Endothelial cell of umbilical vein (primary cell): ENCODE measurements around the gene CACNB1. TPM values are rescaled to one million over a fixed set of nuclear protein-coding genes. Genes with fewer than 3 reads are reported as not detected.

Experiments used
- BruUV-seq: library from RNA; stranded (reverse); fragments of 400-500 nt; replicated peaks from 2 replicates; lab custom pipeline; 2021; lab: Mats Ljungman, UMichigan
- CTCF ChIA-PET: fragments of 300-600, 350-600 bp; sonication (Branson Sonifier 250); formaldehyde crosslinking; loops from one replicate; lab custom pipeline; 2021; ENCODE audit warnings: antibody characterized with exemption, inconsistent platforms; lab: Charles Lee
- POLR2A ChIA-PET: fragments of 300-600, 350-600 bp; sonication (Branson Sonifier 250); formaldehyde crosslinking; loops from one replicate; lab custom pipeline; 2021; ENCODE audit warnings: antibody characterized with exemption, inconsistent platforms; lab: Charles Lee
- DNase-seq: peaks from one replicate; pipeline ENCODE4 v3.0.0-alpha.2; 2011; ENCODE audit warnings: low read depth, low spot score
- FAIRE-seq: peaks from 2 replicates; lab custom pipeline; 2011; peaks lifted over from hg19 to GRCh38; lab: Jason Lieb, UNC
- H2AFZ ChIP-seq: 2 replicates; pipeline ENCODE4 v1.6.0; 2012; ENCODE audit warnings: low read depth, low read length, control low read depth, inconsistent platforms
- H3K27ac ChIP-seq: 2 replicates; pipeline ENCODE4 v1.5.1; 2011; ENCODE audit warnings: low read depth, mild to moderate bottlenecking, control low read depth, low read length, moderate library complexity; ENCODE audit not compliant: insufficient read depth
- H3K27me3 ChIP-seq, 2 experiments: 2 replicates each; pipeline versions ENCODE4 v1.6.0 to v1.6.1; 2011; ENCODE audit warnings: low read length in 2 of 2, mixed read lengths in 1 of 2; ENCODE audit not compliant: control insufficient read depth in 2 of 2, insufficient read depth in 2 of 2
- H3K36me3 ChIP-seq, 2 experiments: 2 replicates in 1 of 2; 3 replicates in 1 of 2; pipeline ENCODE4 v1.5.1; 2011; ENCODE audit warnings: low read length in 2 of 2, mild to moderate bottlenecking in 1 of 2, moderate library complexity in 1 of 2; ENCODE audit not compliant: control insufficient read depth in 2 of 2, insufficient read depth in 2 of 2; ENCODE audit errors: extremely low read depth in 1 of 2
- H3K4me1 ChIP-seq: 3 replicates; pipeline ENCODE4 v1.5.1; 2011; ENCODE audit warnings: mild to moderate bottlenecking, low read length; ENCODE audit not compliant: control insufficient read depth, insufficient read depth; ENCODE audit errors: extremely low read depth
- H3K4me2 ChIP-seq: 2 replicates; pipeline ENCODE4 v1.6.1; 2011; ENCODE audit warnings: low read length, control low read depth, mixed read lengths; ENCODE audit not compliant: insufficient read depth
- H3K4me3 ChIP-seq, 3 experiments: fragments of 200-600 bp in 1 of 3; sonication (generic), shearing (Covaris generic) in 1 of 3; replicated peaks in 1 of 3; 2 replicates each; pipeline ENCODE4 v1.5.1; 2011 to 2016; ENCODE audit warnings: control low read depth in 3 of 3, low read length in 3 of 3, mild to moderate bottlenecking in 2 of 3, inconsistent platforms in 1 of 3, low read depth in 1 of 3, moderate library complexity in 1 of 3; ENCODE audit not compliant: insufficient read depth in 1 of 3
- H3K79me2 ChIP-seq: 2 replicates; pipeline ENCODE4 v1.6.0; 2012; ENCODE audit warnings: low read length, inconsistent platforms; ENCODE audit not compliant: control insufficient read depth, insufficient read depth
- H3K9ac ChIP-seq: replicated peaks from 2 replicates; pipeline ENCODE3; 2011; ENCODE audit warnings: low read length, control low read depth; ENCODE audit not compliant: insufficient read depth; ENCODE audit errors: extremely low read depth
- H3K9me1 ChIP-seq: replicated peaks from 3 replicates; pipeline ENCODE4 v1.6.0; 2011; ENCODE audit warnings: mild to moderate bottlenecking, low read length; ENCODE audit not compliant: control insufficient read depth, insufficient read depth; ENCODE audit errors: extremely low read depth
- H3K9me3 ChIP-seq: replicated peaks from 2 replicates; pipeline ENCODE4 v1.5.1; 2012; ENCODE audit warnings: low read length, inconsistent platforms; ENCODE audit not compliant: control insufficient read depth, insufficient read depth
- H4K20me1 ChIP-seq: replicated peaks from 2 replicates; pipeline ENCODE3; 2011; ENCODE audit warnings: mild to moderate bottlenecking, low read length; ENCODE audit not compliant: control insufficient read depth, insufficient read depth; ENCODE audit errors: extremely low read depth
- EZH2 ChIP-seq: IDR thresholded peaks from 2 replicates; pipeline ENCODE4 v1.6.1; 2012; ENCODE audit warnings: borderline replicate concordance, low read depth, mild to moderate bottlenecking, moderate library complexity, low read length, inconsistent platforms; ENCODE audit not compliant: severe bottlenecking
- FOS ChIP-seq: IDR thresholded peaks from 2 replicates; pipeline ENCODE4 v1.6.1; 2011; ENCODE audit warnings: mild to moderate bottlenecking, low read length, moderate library complexity, borderline replicate concordance; ENCODE audit not compliant: insufficient read depth
- GATA2 ChIP-seq: IDR thresholded peaks from 2 replicates; pipeline ENCODE4 v1.7.0; 2011; ENCODE audit warnings: low read depth, mild to moderate bottlenecking, moderate library complexity, mixed read lengths, low read length; ENCODE audit not compliant: insufficient read length, insufficient read depth
- JUN ChIP-seq: IDR thresholded peaks from 2 replicates; pipeline ENCODE4 v1.6.1; 2011; ENCODE audit warnings: borderline replicate concordance, low read depth; ENCODE audit not compliant: insufficient read length, insufficient read depth
- MAX ChIP-seq: IDR thresholded peaks from 2 replicates; pipeline ENCODE4 v1.6.1; 2011; ENCODE audit not compliant: insufficient read depth, insufficient read length
- MYC ChIP-seq: IDR thresholded peaks from one replicate; pipeline ENCODE4 v1.6.1; 2011; ENCODE audit warnings: mild to moderate bottlenecking, low read depth, low read length
- POLR2A ChIP-seq: IDR thresholded peaks from 2 replicates; pipeline ENCODE4 v1.6.1; 2012; ENCODE audit warnings: low read depth, mild to moderate bottlenecking, control low read depth, low read length
- POLR2AphosphoS5 ChIP-seq: IDR thresholded peaks from 2 replicates; pipeline ENCODE4 v1.6.1; 2012; ENCODE audit warnings: low read depth, mild to moderate bottlenecking, control low read depth, low read length, moderate library complexity; ENCODE audit not compliant: insufficient read depth
- dilution Hi-C: fragments of 300-500 bp; cut with MboI; formaldehyde crosslinking; loops from one replicate; pipeline ENCODE4 v1.15.0; 2019; ENCODE audit warnings: low sequenced_read_pairs; ENCODE audit not compliant: extremely low pct_ligation_motif_present
- intact Hi-C: fragments of 100-400 bp; cut with micrococcal nuclease; formaldehyde crosslinking; loops from one replicate; pipeline ENCODE4 v1.10.0; 2022
- polyA plus RNA-seq, 4 experiments: library from polyadenylated mRNA; depleted of rRNA in 3 of 4; stranded (reverse) in 3 of 4; unstranded in 1 of 4; fragments of >200 nt; gene quantifications; 2 replicates each; pipeline versions ENCODE4 v1.2.1 to v1.2.3, GENCODE V29; 2011 to 2012; ENCODE audit warnings: missing spikeins in 1 of 4
- total RNA-seq: library from RNA; stranded (reverse); gene quantifications from 2 replicates; pipeline ENCODE4 v1.2.3, GENCODE V29; 2021
- TF ChIP-seq, protein P1 (sequence below), 2 donors: IDR thresholded peaks; 1 replicate in 1 of 2; 2 replicates in 1 of 2; pipeline ENCODE4 v1.5.1; 2011; ENCODE audit warnings: low read length in 2 of 2, mild to moderate bottlenecking in 2 of 2, moderate library complexity in 2 of 2, control low read depth in 1 of 2, inconsistent platforms in 1 of 2, low read depth in 1 of 2; ENCODE audit not compliant: insufficient read depth in 1 of 2; ENCODE audit errors: extremely low read depth in 1 of 2

Gene CACNB1
- total and polyA plus RNA-seq, 2 donors (not counting 3 experiments of a cell fraction or from before 2014, with no cell fraction given): 4.7 to 12.3 TPM

GRCh38 chr17:39231091-39231561 lies 33.7 kb upstream of the CACNB1 start:
- Histone ChIP-seq H3K9me1 (no peaks in the 10 kb centered on the region), H3K9ac (no peak overlapping the region), H3K4me2 (no peak overlapping the region), H2AFZ (no peak overlapping the region), H3K36me3 (no peaks in the 10 kb centered on the region), H3K4me3 (no peak overlapping the region), H3K27ac (no peak overlapping the region), H3K27me3 (peaks cover 8 to 10% of the 10 kb centered on the region in 2 experiments), H4K20me1 (no peaks in the 10 kb centered on the region), H3K4me1 (peaks cover 8% of the 10 kb centered on the region), H3K79me2 (no peaks in the 10 kb centered on the region), H3K9me3 (no peaks in the 10 kb centered on the region)
- FAIRE-seq: no peak
- POLR2A ChIA-PET: no interaction called here
- CTCF ChIA-PET: interaction anchor here (0.7 to 4.9 kb wide), 15 partner anchors 9 to 249 kb away, joined by 3 to 112 read pairs (median 11); partner anchors contain the start of genes ARL5C and RPL19
- no peak for DNase-seq
- intact Hi-C loops: no loop called here
- dilution Hi-C loops: no loop called here
- TF ChIP-seq POLR2AphosphoS5 (no peak), MYC (no peak), EZH2 (no peak), FOS (no peak), JUN (no peak), POLR2A (no peak), MAX (no peak), GATA2 (no peak)
- TF ChIP-seq, protein P1, sequence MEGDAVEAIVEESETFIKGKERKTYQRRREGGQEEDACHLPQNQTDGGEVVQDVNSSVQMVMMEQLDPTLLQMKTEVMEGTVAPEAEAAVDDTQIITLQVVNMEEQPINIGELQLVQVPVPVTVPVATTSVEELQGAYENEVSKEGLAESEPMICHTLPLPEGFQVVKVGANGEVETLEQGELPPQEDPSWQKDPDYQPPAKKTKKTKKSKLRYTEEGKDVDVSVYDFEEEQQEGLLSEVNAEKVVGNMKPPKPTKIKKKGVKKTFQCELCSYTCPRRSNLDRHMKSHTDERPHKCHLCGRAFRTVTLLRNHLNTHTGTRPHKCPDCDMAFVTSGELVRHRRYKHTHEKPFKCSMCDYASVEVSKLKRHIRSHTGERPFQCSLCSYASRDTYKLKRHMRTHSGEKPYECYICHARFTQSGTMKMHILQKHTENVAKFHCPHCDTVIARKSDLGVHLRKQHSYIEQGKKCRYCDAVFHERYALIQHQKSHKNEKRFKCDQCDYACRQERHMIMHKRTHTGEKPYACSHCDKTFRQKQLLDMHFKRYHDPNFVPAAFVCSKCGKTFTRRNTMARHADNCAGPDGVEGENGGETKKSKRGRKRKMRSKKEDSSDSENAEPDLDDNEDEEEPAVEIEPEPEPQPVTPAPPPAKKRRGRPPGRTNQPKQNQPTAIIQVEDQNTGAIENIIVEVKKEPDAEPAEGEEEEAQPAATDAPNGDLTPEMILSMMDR (IDR thresholded peaks at IDR 0.05; ENCODE audit: extremely low read depth in 1 of 2, insufficient read depth in 1 of 2, low read depth in 1 of 2, low read length in 2 of 2): no peak
- BruUV-seq: no TSS peak
